OCI-LY1 (cell line): ENCODE measurements around the gene FANK1.
A peak's percentile ranks its signal among the peaks of the same experiment; 100 is the strongest.

Experiments used
- H2AFZ ChIP-seq: fragments of 200-600 bp; sonication (generic), shearing (Covaris generic); 2 replicates; pipeline ENCODE4 v1.6.0; 2014; ENCODE audit warnings: antibody characterized with exemption, mild to moderate bottlenecking, low read length
- H3F3A ChIP-seq: fragments of 200-600 bp; sonication (generic), shearing (Covaris generic); 2 replicates; pipeline ENCODE4 v1.6.0; 2014; ENCODE audit warnings: mild to moderate bottlenecking, antibody characterized with exemption, low read length, moderate library complexity; ENCODE audit not compliant: insufficient read depth
- H3K27ac ChIP-seq: fragments of 200-600 bp; sonication (generic); 2 replicates; pipeline ENCODE4 v1.5.1; 2014; ENCODE audit warnings: low read length, mixed run types, mild to moderate bottlenecking, low read depth; ENCODE audit not compliant: poor library complexity, severe bottlenecking
- H3K27me3 ChIP-seq: fragments of 200-600 bp; sonication (generic); 2 replicates; pipeline ENCODE4 v1.6.0; 2014; ENCODE audit warnings: antibody characterized with exemption, mild to moderate bottlenecking, low read length, moderate library complexity; ENCODE audit not compliant: insufficient read depth
- H3K36me3 ChIP-seq: fragments of 200-600 bp; sonication (generic); 2 replicates; pipeline ENCODE4 v1.6.1; 2014; ENCODE audit warnings: mild to moderate bottlenecking, antibody characterized with exemption, low read length, moderate library complexity, mixed read lengths; ENCODE audit not compliant: insufficient read depth
- H3K4me1 ChIP-seq: fragments of 200-600 bp; sonication (generic); 2 replicates; pipeline ENCODE4 v1.5.1; 2014; ENCODE audit warnings: mild to moderate bottlenecking, low read length, moderate library complexity; ENCODE audit not compliant: insufficient read depth, severe bottlenecking
- H3K4me2 ChIP-seq: fragments of 200-600 bp; sonication (generic), shearing (Covaris generic); 2 replicates; pipeline ENCODE4 v1.6.1; 2014; ENCODE audit warnings: low read length
- H3K4me3 ChIP-seq: fragments of 200-600 bp; sonication (generic); 2 replicates; pipeline ENCODE4 v1.5.1; 2014; ENCODE audit warnings: low read length, low read depth, mild to moderate bottlenecking, mixed read lengths; ENCODE audit not compliant: poor library complexity, severe bottlenecking
- H3K79me2 ChIP-seq: fragments of 200-600 bp; shearing (Covaris generic); 2 replicates; pipeline ENCODE4 v1.6.1; 2016; ENCODE audit warnings: mixed run types, low read length, mixed read lengths; ENCODE audit not compliant: insufficient read depth
- H3K9ac ChIP-seq: fragments of 200-600 bp; sonication (generic), shearing (Covaris generic); 2 replicates; pipeline ENCODE4 v1.6.1; 2014; ENCODE audit warnings: mild to moderate bottlenecking, low read length, mixed read lengths
- H3K9me2 ChIP-seq: fragments of 200-600 bp; sonication (generic), shearing (Covaris generic); 2 replicates; pipeline ENCODE4 v1.6.1; 2014; ENCODE audit warnings: low read depth, mild to moderate bottlenecking, low read length, mixed read lengths
- H3K9me3 ChIP-seq: fragments of 200-600 bp; shearing (Covaris generic); 2 replicates; pipeline ENCODE4 v1.6.1; 2014; ENCODE audit warnings: low read length, mixed read lengths
- H4K20me1 ChIP-seq: fragments of 200-600 bp; sonication (generic), shearing (Covaris generic); 2 replicates; pipeline ENCODE4 v1.6.0; 2016; ENCODE audit warnings: mild to moderate bottlenecking, low read length; ENCODE audit not compliant: insufficient read depth
- EZH2 ChIP-seq: fragments of 200-600 bp; sonication (generic), shearing (Covaris generic); IDR thresholded peaks from 2 replicates; pipeline ENCODE4 v1.8.0; 2017; ENCODE audit warnings: borderline replicate concordance, mixed run types, mild to moderate bottlenecking, antibody characterized with exemption, low read length, moderate library complexity, mixed read lengths
- TF ChIP-seq, protein P1 (sequence below): fragments of 200-600 bp; sonication (generic), shearing (Covaris generic); IDR thresholded peaks from 2 replicates; pipeline ENCODE4 v1.5.1; 2017; ENCODE audit warnings: mild to moderate bottlenecking, antibody characterized with exemption, low read length, moderate library complexity, mixed read lengths

Gene FANK1

DNA sequence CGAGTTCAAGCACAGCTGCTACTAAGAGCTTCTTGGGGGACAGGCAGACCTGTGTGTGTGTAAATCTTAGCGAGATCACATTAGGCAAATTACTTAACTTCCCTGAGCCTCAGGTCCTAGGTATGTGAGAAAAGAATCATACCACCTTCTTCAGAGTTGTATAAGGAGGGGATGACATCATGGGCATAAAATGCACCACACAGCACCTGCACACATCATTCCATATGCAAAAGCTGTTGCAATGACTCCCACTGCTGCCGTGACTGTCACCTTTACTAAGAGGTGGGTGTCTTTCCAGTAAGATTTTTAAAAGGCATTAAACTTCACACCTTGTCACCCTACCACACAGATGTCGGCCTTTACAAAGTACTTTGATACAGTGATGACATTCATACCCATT, 146.0 kb downstream of the FANK1 start:
- Histone ChIP-seq H4K20me1 (no peaks in the 10 kb centered on the region), H3K4me1 (peaks cover 19% of the 10 kb centered on the region), H3K79me2 (no peaks in the 10 kb centered on the region), H3K36me3 (no peaks in the 10 kb centered on the region), H3K4me3 (no peak overlapping the region), H3K9me3 (no peaks in the 10 kb centered on the region), H2AFZ (no peak overlapping the region), H3F3A (no peaks in the 10 kb centered on the region), H3K9ac (no peak overlapping the region; the same call in 1 of the 2 replicates), H3K9me2 (no peaks in the 10 kb centered on the region), H3K27me3 (no peaks in the 10 kb centered on the region), H3K4me2 (peak overlapping the region; percentile 18; the same call in 1 of the 2 replicates), H3K27ac (no peak overlapping the region)
- no peak for TF ChIP-seq EZH2
- TF ChIP-seq, protein P1, sequence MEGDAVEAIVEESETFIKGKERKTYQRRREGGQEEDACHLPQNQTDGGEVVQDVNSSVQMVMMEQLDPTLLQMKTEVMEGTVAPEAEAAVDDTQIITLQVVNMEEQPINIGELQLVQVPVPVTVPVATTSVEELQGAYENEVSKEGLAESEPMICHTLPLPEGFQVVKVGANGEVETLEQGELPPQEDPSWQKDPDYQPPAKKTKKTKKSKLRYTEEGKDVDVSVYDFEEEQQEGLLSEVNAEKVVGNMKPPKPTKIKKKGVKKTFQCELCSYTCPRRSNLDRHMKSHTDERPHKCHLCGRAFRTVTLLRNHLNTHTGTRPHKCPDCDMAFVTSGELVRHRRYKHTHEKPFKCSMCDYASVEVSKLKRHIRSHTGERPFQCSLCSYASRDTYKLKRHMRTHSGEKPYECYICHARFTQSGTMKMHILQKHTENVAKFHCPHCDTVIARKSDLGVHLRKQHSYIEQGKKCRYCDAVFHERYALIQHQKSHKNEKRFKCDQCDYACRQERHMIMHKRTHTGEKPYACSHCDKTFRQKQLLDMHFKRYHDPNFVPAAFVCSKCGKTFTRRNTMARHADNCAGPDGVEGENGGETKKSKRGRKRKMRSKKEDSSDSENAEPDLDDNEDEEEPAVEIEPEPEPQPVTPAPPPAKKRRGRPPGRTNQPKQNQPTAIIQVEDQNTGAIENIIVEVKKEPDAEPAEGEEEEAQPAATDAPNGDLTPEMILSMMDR: no peak

DNA sequence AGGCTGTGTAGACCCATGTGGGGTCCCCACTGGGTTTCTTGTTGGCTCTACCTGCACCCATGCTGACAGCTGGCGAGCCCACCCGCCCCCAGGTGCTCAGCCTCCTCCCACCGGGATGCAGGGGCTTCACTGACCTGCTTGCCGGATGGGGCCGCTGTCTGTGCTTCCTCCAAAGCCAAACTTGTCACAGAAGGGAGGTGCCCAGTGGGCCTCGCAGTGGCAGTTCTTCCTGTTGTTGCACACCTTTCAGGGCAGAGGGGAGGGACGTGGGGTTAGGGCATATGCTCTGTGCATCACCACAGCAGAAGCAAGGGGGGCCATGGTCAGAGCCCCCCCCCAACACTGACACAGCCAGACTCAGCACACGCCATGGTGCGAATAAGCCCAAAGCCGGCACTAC, 146.5 kb downstream of the FANK1 start:
- H3F3A ChIP-seq: no peaks in the 10 kb centered on the region
- H3K4me2 ChIP-seq: no peak overlapping the region
- H3K4me3 ChIP-seq: no peak overlapping the region
- H3K9me3 ChIP-seq: no peaks in the 10 kb centered on the region
- H3K27ac ChIP-seq: no peak overlapping the region
- H3K9ac ChIP-seq: no peak overlapping the region
- no peaks in the 10 kb centered on the region for H3K79me2 ChIP-seq
- H2AFZ ChIP-seq: no peak overlapping the region
- H3K27me3 ChIP-seq: no peaks in the 10 kb centered on the region
- peaks cover 19% of the 10 kb centered on the region for H3K4me1 ChIP-seq
- H3K36me3 ChIP-seq: no peaks in the 10 kb centered on the region
- H4K20me1 ChIP-seq: no peaks in the 10 kb centered on the region
- no peaks in the 10 kb centered on the region for H3K9me2 ChIP-seq
- TF ChIP-seq, protein P1: no peak
- no peak for TF ChIP-seq EZH2

DNA sequence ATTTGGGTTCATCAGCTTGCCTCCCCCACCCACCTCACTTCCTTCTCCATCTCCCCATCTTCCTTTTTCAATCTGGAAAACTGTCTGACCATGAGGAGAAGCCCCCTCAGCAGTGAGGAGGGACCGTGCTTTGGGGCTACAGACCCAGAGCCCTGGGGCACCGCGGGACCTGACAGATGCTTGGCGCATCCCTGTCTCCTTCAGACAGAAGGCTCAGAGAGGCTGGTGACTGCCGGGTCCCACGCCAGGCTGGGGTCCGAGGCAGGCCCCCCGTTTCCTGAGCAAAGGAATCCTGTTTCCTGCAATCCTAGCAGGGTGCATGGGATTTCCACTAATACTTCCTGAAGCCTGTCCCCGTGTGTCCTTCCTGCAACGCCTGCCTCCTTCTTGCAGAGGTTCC, 147.0 kb downstream of the FANK1 start:
- peaks cover 19% of the 10 kb centered on the region for H3K4me1 ChIP-seq
- H3K27me3 ChIP-seq: no peaks in the 10 kb centered on the region
- no peaks in the 10 kb centered on the region for H4K20me1 ChIP-seq
- H3K9me2 ChIP-seq: no peaks in the 10 kb centered on the region
- TF ChIP-seq, protein P1: no peak
- H3K79me2 ChIP-seq: no peaks in the 10 kb centered on the region
- H3K27ac ChIP-seq: no peak overlapping the region
- H3F3A ChIP-seq: no peaks in the 10 kb centered on the region
- no peaks in the 10 kb centered on the region for H3K9me3 ChIP-seq
- no peak overlapping the region for H3K9ac ChIP-seq
- no peak overlapping the region for H3K4me2 ChIP-seq
- no peak overlapping the region for H2AFZ ChIP-seq
- no peaks in the 10 kb centered on the region for H3K36me3 ChIP-seq
- H3K4me3 ChIP-seq: no peak overlapping the region
